ENCODE results near the gene SLC25A39.

SLC25A39 gene

DNA sequence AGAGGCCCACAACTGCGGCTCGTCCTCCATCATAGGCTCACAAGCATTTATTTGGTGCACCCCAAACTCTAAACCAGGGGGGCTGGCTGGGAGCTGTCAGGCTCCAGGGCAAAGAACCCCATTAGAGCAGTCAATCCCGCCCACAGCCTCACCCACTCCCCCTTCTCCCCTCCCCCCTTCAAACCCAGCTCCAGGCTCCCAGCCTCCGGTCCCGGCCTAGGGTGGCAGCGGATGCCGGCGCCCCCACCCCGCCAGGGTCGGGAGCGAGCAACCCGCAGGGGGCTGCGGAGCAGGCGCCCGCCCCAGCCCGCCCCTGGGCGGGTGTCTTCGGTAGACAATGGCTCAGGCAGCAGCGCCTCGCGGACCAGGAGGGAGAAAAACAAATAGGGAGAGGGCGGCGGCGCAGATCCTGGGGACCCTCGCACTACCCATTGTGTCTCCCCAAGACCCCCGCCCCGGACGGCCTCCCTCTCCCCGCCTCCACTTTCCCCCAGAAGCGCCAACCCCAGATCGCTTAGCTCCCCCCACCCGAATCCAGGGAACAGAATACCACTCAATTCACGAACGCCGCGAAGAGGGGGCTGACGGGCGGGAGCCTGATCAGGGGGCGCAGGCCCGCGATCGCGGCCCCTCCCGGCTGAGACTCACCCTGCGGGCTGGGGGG, 38.5 kb upstream of the SLC25A39 start:
- TF ChIP-seq ZFX (IDR thresholded peaks at IDR 0.05; ENCODE audit: borderline replicate concordance): no peak
- no peak for TF ChIP-seq CTCF (IDR thresholded peaks at IDR 0.05)
- peak overlapping the region; percentile 27; the same call in 1 of the 2 replicates for H3K27ac ChIP-seq

- no peak overlapping the region for H3K27ac ChIP-seq
- no peak for TF ChIP-seq CTCF (IDR thresholded peaks at IDR 0.05)
- no peak for TF ChIP-seq ZFX (IDR thresholded peaks at IDR 0.05; ENCODE audit: borderline replicate concordance)
Observed at GRCh38 chr17:44362459-44362948, 37.9 kb upstream of the SLC25A39 start.

GRCh38 chr17:44361292-44362260, 37.0 kb upstream of the SLC25A39 start:
- no peak for TF ChIP-seq ZFX (IDR thresholded peaks at IDR 0.05; ENCODE audit: borderline replicate concordance)
- no peak for TF ChIP-seq CTCF (IDR thresholded peaks at IDR 0.05)
- H3K27ac ChIP-seq: no peak overlapping the region

GRCh38 chr17:44360826-44361225, 36.2 kb upstream of the SLC25A39 start:
- H3K27ac ChIP-seq: no peak overlapping the region
- TF ChIP-seq CTCF (IDR thresholded peaks at IDR 0.05) (no peak), ZFX (IDR thresholded peaks at IDR 0.05; ENCODE audit: borderline replicate concordance) (no peak)

DNA sequence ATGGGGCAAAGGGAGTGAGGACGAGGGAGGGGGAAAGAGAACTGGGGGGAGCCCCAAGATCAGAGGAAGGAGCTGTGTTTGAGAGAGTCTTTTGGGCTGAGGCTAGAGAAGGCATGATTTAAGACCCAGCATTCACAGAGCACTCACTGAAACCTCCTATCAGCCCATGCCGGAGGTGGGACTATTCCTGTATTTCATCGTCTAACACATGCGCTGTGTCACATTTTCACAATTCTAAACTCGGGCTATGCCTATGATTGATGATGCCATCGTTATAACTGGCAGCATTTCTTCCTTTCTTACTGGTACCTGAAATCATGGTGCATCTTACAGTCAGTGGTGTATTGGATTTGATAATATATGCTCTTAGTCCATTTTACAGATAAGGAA, 35.5 kb upstream of the SLC25A39 start:
- TF ChIP-seq CTCF (IDR thresholded peaks at IDR 0.05): no peak
- TF ChIP-seq ZFX (IDR thresholded peaks at IDR 0.05; ENCODE audit: borderline replicate concordance): no peak
- no peak overlapping the region for H3K27ac ChIP-seq

DNA sequence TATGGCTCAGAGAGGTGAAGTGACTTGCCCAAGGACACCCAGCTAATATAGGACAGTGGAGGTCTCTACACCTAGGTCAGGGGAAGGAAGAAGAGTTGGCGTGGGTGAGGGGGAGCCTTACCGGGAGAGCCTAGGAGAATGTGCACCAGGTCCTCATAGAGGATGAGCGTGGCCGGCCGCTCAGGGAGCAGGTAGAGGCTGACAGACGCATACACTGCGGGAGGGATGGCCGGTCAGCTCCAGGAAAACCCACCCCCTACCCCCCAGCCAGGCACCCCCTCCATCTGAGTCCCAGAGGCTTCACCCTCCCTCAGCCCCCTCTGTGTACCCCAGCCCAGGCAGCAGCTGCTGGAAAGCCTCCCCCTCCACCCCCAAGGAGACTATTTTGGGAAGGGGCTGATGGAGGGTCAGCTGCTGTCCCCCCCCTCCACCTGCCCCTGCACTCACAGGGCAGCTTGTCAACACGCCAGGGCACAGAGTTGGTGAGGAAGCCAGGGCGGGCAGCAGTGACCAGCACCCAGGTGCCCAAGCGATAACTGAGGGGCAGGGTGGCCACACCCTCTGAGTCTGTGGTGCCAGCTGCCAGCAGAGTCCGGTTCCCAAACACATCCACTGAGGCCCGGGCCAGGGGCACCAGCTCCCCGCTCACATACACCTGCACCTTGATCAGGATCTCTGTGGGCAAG, 35.0 kb upstream of the SLC25A39 start:
- no peak overlapping the region for H3K27ac ChIP-seq
- TF ChIP-seq CTCF (IDR thresholded peaks at IDR 0.05): no peak
